ENCODE data around the gene PREPL.

DNA sequence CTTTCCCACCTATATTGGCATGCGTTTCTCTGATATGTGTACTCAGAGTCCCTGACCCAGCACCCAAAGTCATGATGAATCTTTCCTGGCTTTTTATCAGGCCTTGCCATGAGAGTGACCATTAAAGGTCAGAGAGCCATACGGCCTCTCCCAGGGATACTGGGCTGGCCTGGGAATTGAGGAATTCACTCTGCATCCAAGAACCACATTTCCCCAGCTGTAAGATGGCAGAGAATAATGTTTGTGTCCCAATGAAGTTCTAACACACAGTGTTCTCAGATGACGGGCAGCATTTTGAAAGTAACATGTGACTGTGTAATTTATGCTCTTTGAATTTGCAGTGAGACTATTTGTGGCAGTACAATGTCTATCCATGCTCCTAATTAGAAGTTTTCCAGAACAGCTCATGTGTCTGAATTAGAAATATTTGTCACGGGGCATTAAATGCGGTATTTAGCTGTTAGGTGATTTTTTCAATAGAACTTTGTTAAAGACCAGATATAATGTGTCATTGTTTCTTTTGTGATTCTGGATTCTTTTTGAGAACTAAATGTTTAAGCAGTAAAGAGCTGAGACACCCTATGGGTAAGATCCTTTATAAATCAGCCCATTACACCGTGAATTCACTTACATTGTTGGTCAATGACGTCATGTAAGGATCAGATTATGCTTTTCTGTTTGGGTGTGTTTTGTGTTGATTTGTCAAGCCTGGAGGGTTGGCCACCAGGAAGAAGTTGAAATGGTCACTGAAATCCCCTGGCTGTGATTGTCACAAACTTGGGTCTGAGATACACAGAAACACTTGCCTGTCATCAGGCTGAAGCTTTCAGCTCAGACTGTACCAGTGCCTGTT, 93.3 kb downstream of the PREPL start:
- TF ChIP-seq, protein P1, sequence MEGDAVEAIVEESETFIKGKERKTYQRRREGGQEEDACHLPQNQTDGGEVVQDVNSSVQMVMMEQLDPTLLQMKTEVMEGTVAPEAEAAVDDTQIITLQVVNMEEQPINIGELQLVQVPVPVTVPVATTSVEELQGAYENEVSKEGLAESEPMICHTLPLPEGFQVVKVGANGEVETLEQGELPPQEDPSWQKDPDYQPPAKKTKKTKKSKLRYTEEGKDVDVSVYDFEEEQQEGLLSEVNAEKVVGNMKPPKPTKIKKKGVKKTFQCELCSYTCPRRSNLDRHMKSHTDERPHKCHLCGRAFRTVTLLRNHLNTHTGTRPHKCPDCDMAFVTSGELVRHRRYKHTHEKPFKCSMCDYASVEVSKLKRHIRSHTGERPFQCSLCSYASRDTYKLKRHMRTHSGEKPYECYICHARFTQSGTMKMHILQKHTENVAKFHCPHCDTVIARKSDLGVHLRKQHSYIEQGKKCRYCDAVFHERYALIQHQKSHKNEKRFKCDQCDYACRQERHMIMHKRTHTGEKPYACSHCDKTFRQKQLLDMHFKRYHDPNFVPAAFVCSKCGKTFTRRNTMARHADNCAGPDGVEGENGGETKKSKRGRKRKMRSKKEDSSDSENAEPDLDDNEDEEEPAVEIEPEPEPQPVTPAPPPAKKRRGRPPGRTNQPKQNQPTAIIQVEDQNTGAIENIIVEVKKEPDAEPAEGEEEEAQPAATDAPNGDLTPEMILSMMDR (IDR thresholded peaks at IDR 0.05; ENCODE audit: low read length), result no peak
- TF ChIP-seq EZH2 (IDR thresholded peaks at IDR 0.05; ENCODE audit: borderline replicate concordance, low read length), result no peak

Measured in OCI-LY1 (cell line).